ENCODE results near the gene IQGAP3.

Gene IQGAP3

GRCh38 chr1:156543066-156543465, 29.3 kb downstream of the IQGAP3 start:
- DNase-seq (ENCODE audit: low spot score), result no peak

- DNase-seq (ENCODE audit: low spot score), result peak; percentile 51
Observed at GRCh38 chr1:156540955-156541354, 31.4 kb downstream of the IQGAP3 start.

- no peak for DNase-seq (ENCODE audit: low spot score)
Observed at GRCh38 chr1:156539818-156540355, 32.5 kb downstream of the IQGAP3 start.

GRCh38 chr1:156538711-156539440, 33.5 kb downstream of the IQGAP3 start:
- no peak for DNase-seq (ENCODE audit: low spot score)

GRCh38 chr1:156537027-156537426, 35.3 kb downstream of the IQGAP3 start:
- DNase-seq (ENCODE audit: low spot score), result no peak

- DNase-seq (ENCODE audit: low spot score), result no peak
Observed at GRCh38 chr1:156534424-156535060, 37.8 kb downstream of the IQGAP3 start.

GRCh38 chr1:156533568-156534220, 38.7 kb downstream of the IQGAP3 start:
- no peak for DNase-seq (ENCODE audit: low spot score)

- no peak for DNase-seq (ENCODE audit: low spot score)
Observed at GRCh38 chr1:156532374-156532773, 40.0 kb downstream of the IQGAP3 start.

GRCh38 chr1:156530006-156530405, 42.4 kb downstream of the IQGAP3 start:
- no peak for DNase-seq (ENCODE audit: low spot score)

- no peak for DNase-seq (ENCODE audit: low spot score)
Observed at GRCh38 chr1:156528875-156529425, 43.4 kb downstream of the IQGAP3 start.

GRCh38 chr1:156528231-156528630, 44.1 kb downstream of the IQGAP3 start:
- no peak for DNase-seq (ENCODE audit: low spot score)

- no peak for DNase-seq (ENCODE audit: low spot score)
Observed at GRCh38 chr1:156527584-156527983, 44.8 kb downstream of the IQGAP3 start.

GRCh38 chr1:156525856-156526489, 46.4 kb downstream of the IQGAP3 start:
- no peak for DNase-seq (ENCODE audit: low spot score)

GRCh38 chr1:156525071-156525501, 47.3 kb downstream of the IQGAP3 start:
- DNase-seq (ENCODE audit: low spot score), result no peak

GRCh38 chr1:156524481-156524869, 47.9 kb downstream of the IQGAP3 start:
- no peak for DNase-seq (ENCODE audit: low spot score)

GRCh38 chr1:156523801-156524480, 48.4 kb downstream of the IQGAP3 start:
- DNase-seq (ENCODE audit: low spot score), result no peak

- DNase-seq (ENCODE audit: low spot score), result no peak
Observed at GRCh38 chr1:156522443-156522970, 49.9 kb downstream of the IQGAP3 start.

- DNase-seq (ENCODE audit: low spot score), result no peak
Observed at GRCh38 chr1:156517748-156518147, 54.6 kb downstream of the IQGAP3 start.

GRCh38 chr1:156516821-156517220, 55.5 kb downstream of the IQGAP3 start:
- no peak for DNase-seq (ENCODE audit: low spot score)

- no peak for DNase-seq (ENCODE audit: low spot score)
Observed at GRCh38 chr1:156515956-156516355, 56.4 kb downstream of the IQGAP3 start.

GRCh38 chr1:156513185-156513584, 59.2 kb downstream of the IQGAP3 start:
- DNase-seq (ENCODE audit: low spot score), result no peak
